PC-9 (cell line): ENCODE measurements around the gene ZNF677. TPM values are rescaled to one million over a fixed set of nuclear protein-coding genes. Genes with fewer than 3 reads are reported as not detected.

Experiments used
- BruUV-seq: library from RNA; stranded (reverse); fragments of 400-500 nt; replicated peaks from 2 replicates; lab custom pipeline; 2021; lab: Mats Ljungman, UMichigan
- CTCF ChIA-PET: fragments of 300-600 bp; sonication (Branson Sonifier 250); formaldehyde crosslinking; loops from one replicate; lab custom pipeline; 2022; ENCODE audit warnings: antibody characterized with exemption; lab: Charles Lee
- POLR2A ChIA-PET: fragments of 300-600 bp; sonication (Branson Sonifier 250); formaldehyde crosslinking; loops from one replicate; lab custom pipeline; 2022; ENCODE audit warnings: antibody characterized with exemption; ENCODE audit not compliant: unreplicated experiment; lab: Charles Lee
- DNase-seq, 2 experiments: peaks; one replicate each; pipeline versions ENCODE4 v3.0.0 to v3.0.0-alpha.2; 2015 to 2022; ENCODE audit warnings: mixed read lengths in 1 of 2
- H2AFZ ChIP-seq: fragments of 200-600 bp; sonication (generic); 2 replicates; pipeline ENCODE4 v1.8.1; 2017; ENCODE audit warnings: antibody characterized with exemption
- H3F3A ChIP-seq: fragments of 200-600 bp; sonication (generic); 2 replicates; pipeline ENCODE4 v1.8.1; 2017; ENCODE audit warnings: antibody characterized with exemption, mild to moderate bottlenecking, low read depth; ENCODE audit not compliant: insufficient read depth
- H3K27ac ChIP-seq: fragments of 200-600 bp; sonication (generic); 2 replicates; pipeline ENCODE4 v1.6.1; 2016; ENCODE audit warnings: mixed run types
- H3K27me3 ChIP-seq: fragments of 200-600 bp; sonication (generic); 2 replicates; pipeline ENCODE4 v1.6.1; 2016; ENCODE audit warnings: low read depth, mixed run types; ENCODE audit not compliant: insufficient read depth
- H3K36me3 ChIP-seq: fragments of 200-600 bp; sonication (generic); 2 replicates; pipeline ENCODE4 v1.6.1; 2016; ENCODE audit warnings: low read depth, mixed run types
- H3K4me1 ChIP-seq: fragments of 200-600 bp; sonication (generic); replicated peaks from 2 replicates; pipeline ENCODE4 v1.6.1; 2016; ENCODE audit warnings: mixed run types; ENCODE audit not compliant: insufficient read depth
- H3K4me2 ChIP-seq: fragments of 200-600 bp; sonication (generic); 2 replicates; pipeline ENCODE4 v1.6.1; 2017; ENCODE audit warnings: mixed run types
- H3K4me3 ChIP-seq: fragments of 200-600 bp; sonication (generic); 2 replicates; pipeline ENCODE4 v1.6.1; 2016; ENCODE audit warnings: mixed run types
- H3K79me2 ChIP-seq: fragments of 200-600 bp; sonication (generic); 2 replicates; pipeline ENCODE4 v1.6.1; 2017; ENCODE audit warnings: low read depth, mixed run types
- H3K9me2 ChIP-seq: fragments of 200-600 bp; sonication (generic); 2 replicates; pipeline ENCODE4 v1.8.1; 2017; ENCODE audit warnings: mild to moderate bottlenecking; ENCODE audit not compliant: insufficient read depth
- H3K9me3 ChIP-seq: fragments of 200-600 bp; sonication (generic); 2 replicates; pipeline ENCODE4 v1.8.1; 2016; ENCODE audit warnings: low read depth; ENCODE audit not compliant: insufficient read depth
- H4K20me1 ChIP-seq: fragments of 200-600 bp; sonication (generic); 2 replicates; pipeline ENCODE4 v1.8.1; 2017; ENCODE audit not compliant: insufficient read depth
- EZH2 ChIP-seq: fragments of 200-600 bp; sonication (generic); IDR thresholded peaks from 2 replicates; pipeline ENCODE4 v1.8.0; 2017; ENCODE audit warnings: antibody characterized with exemption, low read depth
- intact Hi-C: fragments of 100-400 bp; cut with micrococcal nuclease; formaldehyde crosslinking; loops from one replicate; pipeline ENCODE4 v1.10.0; 2022; ENCODE audit not compliant: unreplicated experiment
- total RNA-seq: library from RNA; stranded (reverse); gene quantifications from 2 replicates; pipeline ENCODE4 v1.2.3, GENCODE V29; 2021
- TF ChIP-seq, protein P1 (sequence below): fragments of 200-600 bp; sonication (generic); conservative IDR thresholded peaks from 2 replicates; pipeline ENCODE4 v1.6.1; 2017; ENCODE audit warnings: mixed run types, antibody characterized with exemption, mild to moderate bottlenecking, moderate library complexity

Gene ZNF677
- total RNA-seq, 1 experiment from 2014 or later = 14.5 TPM

GRCh38 chr19:53195265-53195903, 59.3 kb downstream of the ZNF677 start:
- peaks cover 30% of the 10 kb centered on the region; the same call in 1 of the 2 replicates for H3F3A ChIP-seq
- peaks cover 36% of the 10 kb centered on the region for H3K9me3 ChIP-seq
- H4K20me1 ChIP-seq = no peaks in the 10 kb centered on the region
- no peaks in the 10 kb centered on the region for H3K79me2 ChIP-seq
- H3K4me2 ChIP-seq = no peak overlapping the region
- peaks cover 20% of the 10 kb centered on the region for H3K36me3 ChIP-seq
- H3K27me3 ChIP-seq = no peaks in the 10 kb centered on the region
- no peak overlapping the region for H3K4me3 ChIP-seq
- peak; percentile 74 to 76 for DNase-seq
- no TSS peak for BruUV-seq
- peaks cover 8% of the 10 kb centered on the region for H3K4me1 ChIP-seq
- CTCF ChIA-PET = interaction anchor here (0.8 kb wide), 1 partner anchor 597 kb away, joined by 3 read pairs; no protein-coding TSS in a partner anchor
- TF ChIP-seq, protein P1, sequence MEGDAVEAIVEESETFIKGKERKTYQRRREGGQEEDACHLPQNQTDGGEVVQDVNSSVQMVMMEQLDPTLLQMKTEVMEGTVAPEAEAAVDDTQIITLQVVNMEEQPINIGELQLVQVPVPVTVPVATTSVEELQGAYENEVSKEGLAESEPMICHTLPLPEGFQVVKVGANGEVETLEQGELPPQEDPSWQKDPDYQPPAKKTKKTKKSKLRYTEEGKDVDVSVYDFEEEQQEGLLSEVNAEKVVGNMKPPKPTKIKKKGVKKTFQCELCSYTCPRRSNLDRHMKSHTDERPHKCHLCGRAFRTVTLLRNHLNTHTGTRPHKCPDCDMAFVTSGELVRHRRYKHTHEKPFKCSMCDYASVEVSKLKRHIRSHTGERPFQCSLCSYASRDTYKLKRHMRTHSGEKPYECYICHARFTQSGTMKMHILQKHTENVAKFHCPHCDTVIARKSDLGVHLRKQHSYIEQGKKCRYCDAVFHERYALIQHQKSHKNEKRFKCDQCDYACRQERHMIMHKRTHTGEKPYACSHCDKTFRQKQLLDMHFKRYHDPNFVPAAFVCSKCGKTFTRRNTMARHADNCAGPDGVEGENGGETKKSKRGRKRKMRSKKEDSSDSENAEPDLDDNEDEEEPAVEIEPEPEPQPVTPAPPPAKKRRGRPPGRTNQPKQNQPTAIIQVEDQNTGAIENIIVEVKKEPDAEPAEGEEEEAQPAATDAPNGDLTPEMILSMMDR = peak; percentile 97
- no peak for TF ChIP-seq EZH2
- POLR2A ChIA-PET = interaction anchor here (0.6 to 0.7 kb wide), 4 partner anchors 138 to 1868 kb away, joined by 3 to 7 read pairs (median 4); no protein-coding TSS in a partner anchor
- no peaks in the 10 kb centered on the region for H3K9me2 ChIP-seq
- no peak overlapping the region for H2AFZ ChIP-seq
- no peak overlapping the region for H3K27ac ChIP-seq
- intact Hi-C loops = loop anchor here (5.0 to 10.0 kb wide), 6 partner anchors 169 to 839 kb away; partner anchors contain the start of genes ZNF525 and ZNF888

GRCh38 chr19:53193535-53194222, 61.0 kb downstream of the ZNF677 start:
- ChIA-PET POLR2A (no interaction called here), CTCF (interaction anchor here (0.7 kb wide), 1 partner anchor 307 kb away, joined by 7 read pairs; no protein-coding TSS in a partner anchor)
- 0 out of 2 replicates have a peak overlapping the region, but pooled peaks have one; percentile 44 for H2AFZ ChIP-seq

More at GRCh38 chr19:53193535-53194222, 61.0 kb downstream of the ZNF677 start:
- TF ChIP-seq EZH2 = no peak
- TF ChIP-seq, protein P1 = no peak
- DNase-seq = no peak
- intact Hi-C loops = loop anchor here (10.0 kb wide), 3 partner anchors 171 to 841 kb away; partner anchors contain the start of genes ZNF525 and ZNF888
- Histone ChIP-seq H3K4me2 (peak overlapping the region; percentile 85), H4K20me1 (no peaks in the 10 kb centered on the region), H3K27ac (no peak overlapping the region), H3K4me3 (peak overlapping the region; percentile 41; the same call in 1 of the 2 replicates), H3K36me3 (peaks cover 13% of the 10 kb centered on the region; the same call in 1 of the 2 replicates), H3K79me2 (no peaks in the 10 kb centered on the region), H3F3A (peaks cover 30% of the 10 kb centered on the region; the same call in 1 of the 2 replicates), H3K4me1 (peaks cover 8% of the 10 kb centered on the region), H3K9me3 (peaks cover 26% of the 10 kb centered on the region), H3K9me2 (no peaks in the 10 kb centered on the region), H3K27me3 (no peaks in the 10 kb centered on the region)
- BruUV-seq = no TSS peak
